ENCODE data around the gene DHTKD1. TPM values are rescaled to one million over a fixed set of nuclear protein-coding genes. Genes with fewer than 3 reads are reported as not detected.
A peak's percentile ranks its signal among the peaks of the same experiment; 100 is the strongest.

DHTKD1 gene
- total RNA-seq, 1 experiment from 2014 or later, result 20.6 TPM

DNA sequence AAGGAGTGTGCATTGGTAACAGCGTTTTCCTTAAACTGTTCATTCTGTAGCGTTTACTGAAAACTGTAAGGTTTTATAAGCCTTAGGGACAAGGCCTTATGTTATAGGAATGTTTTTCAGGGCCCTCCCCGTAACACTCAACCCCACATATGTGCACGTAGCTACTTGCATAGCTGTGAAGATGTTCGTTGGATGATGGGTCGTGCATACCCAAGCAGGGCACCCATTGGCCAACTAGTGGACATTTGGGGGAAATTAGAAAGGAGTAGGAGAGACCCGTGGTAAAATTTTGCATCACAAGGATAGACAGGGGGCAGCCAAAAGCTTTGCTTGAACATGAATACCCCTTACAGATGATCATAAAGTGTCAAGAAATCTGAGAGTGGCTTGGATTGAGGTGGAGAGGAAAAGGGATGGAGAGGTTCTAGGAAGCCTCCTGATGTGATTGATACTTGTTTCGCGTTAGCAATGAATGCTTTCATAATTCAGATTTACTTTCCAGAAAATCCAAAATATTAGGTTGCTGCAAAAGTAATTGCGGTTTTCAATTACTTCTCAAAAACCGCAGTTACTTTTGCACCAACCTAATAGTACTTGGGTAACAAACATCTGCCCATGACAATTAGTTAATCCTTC, 61.6 kb downstream of the DHTKD1 start:
- CTCF ChIA-PET, result interaction anchor here (1.2 kb wide), 4 partner anchors 9 to 578 kb away, joined by 3 to 9 read pairs (median 3); partner anchors contain the start of gene UPF2

More for the DNA sequence above, 61.6 kb downstream of the DHTKD1 start:
- intact Hi-C loops (cut with micrococcal nuclease), result loop anchor here (2.0 kb wide), 1 partner anchor 336 kb away; no protein-coding TSS in a partner anchor
- H4K20me1 ChIP-seq (ENCODE audit: insufficient read depth), result no peaks in the 10 kb centered on the region
- H3K4me2 ChIP-seq (ENCODE audit: low read length), result peak overlapping the region; percentile 84
- peak; percentile 49 for TF ChIP-seq RAD21 (IDR thresholded peaks at IDR 0.05; ENCODE audit: low read depth)
- no peak; the same call in 1 of the 2 replicates for TF ChIP-seq SIN3A (IDR thresholded peaks at IDR 0.05; ENCODE audit: low read depth)
- no peak for TF ChIP-seq EGR1 (IDR thresholded peaks at IDR 0.05; ENCODE audit: low read depth)
- no peak for TF ChIP-seq FOSL1 (IDR thresholded peaks at IDR 0.05; ENCODE audit: low read depth)
- TF ChIP-seq POLR2A (IDR thresholded peaks at IDR 0.05; ENCODE audit: borderline replicate concordance, extremely low read depth, insufficient read depth, insufficient read length), result no peak
- no peak for TF ChIP-seq CBX3 (IDR thresholded peaks at IDR 0.05; ENCODE audit: low read depth)
- TF ChIP-seq YY1 (IDR thresholded peaks at IDR 0.05; ENCODE audit: extremely low read depth, insufficient replicate concordance, low read depth, low read length), result no peak
- no peak for TF ChIP-seq EZH2phosphoT487 (IDR thresholded peaks at IDR 0.05; ENCODE audit: borderline replicate concordance)
- TF ChIP-seq ZNF274 (IDR thresholded peaks at IDR 0.05; ENCODE audit: low read depth, low read length), result no peak
- no peak for TF ChIP-seq TCF7L2 (IDR thresholded peaks at IDR 0.05; ENCODE audit: borderline replicate concordance, extremely low read depth, insufficient read depth, insufficient read length)
- no peak for TF ChIP-seq CEBPB (IDR thresholded peaks at IDR 0.05; ENCODE audit: low read depth)
- TF ChIP-seq, protein P1, sequence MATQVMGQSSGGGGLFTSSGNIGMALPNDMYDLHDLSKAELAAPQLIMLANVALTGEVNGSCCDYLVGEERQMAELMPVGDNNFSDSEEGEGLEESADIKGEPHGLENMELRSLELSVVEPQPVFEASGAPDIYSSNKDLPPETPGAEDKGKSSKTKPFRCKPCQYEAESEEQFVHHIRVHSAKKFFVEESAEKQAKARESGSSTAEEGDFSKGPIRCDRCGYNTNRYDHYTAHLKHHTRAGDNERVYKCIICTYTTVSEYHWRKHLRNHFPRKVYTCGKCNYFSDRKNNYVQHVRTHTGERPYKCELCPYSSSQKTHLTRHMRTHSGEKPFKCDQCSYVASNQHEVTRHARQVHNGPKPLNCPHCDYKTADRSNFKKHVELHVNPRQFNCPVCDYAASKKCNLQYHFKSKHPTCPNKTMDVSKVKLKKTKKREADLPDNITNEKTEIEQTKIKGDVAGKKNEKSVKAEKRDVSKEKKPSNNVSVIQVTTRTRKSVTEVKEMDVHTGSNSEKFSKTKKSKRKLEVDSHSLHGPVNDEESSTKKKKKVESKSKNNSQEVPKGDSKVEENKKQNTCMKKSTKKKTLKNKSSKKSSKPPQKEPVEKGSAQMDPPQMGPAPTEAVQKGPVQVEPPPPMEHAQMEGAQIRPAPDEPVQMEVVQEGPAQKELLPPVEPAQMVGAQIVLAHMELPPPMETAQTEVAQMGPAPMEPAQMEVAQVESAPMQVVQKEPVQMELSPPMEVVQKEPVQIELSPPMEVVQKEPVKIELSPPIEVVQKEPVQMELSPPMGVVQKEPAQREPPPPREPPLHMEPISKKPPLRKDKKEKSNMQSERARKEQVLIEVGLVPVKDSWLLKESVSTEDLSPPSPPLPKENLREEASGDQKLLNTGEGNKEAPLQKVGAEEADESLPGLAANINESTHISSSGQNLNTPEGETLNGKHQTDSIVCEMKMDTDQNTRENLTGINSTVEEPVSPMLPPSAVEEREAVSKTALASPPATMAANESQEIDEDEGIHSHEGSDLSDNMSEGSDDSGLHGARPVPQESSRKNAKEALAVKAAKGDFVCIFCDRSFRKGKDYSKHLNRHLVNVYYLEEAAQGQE (IDR thresholded peaks at IDR 0.05; ENCODE audit: low read depth), result no peak
- TF ChIP-seq SP1 (IDR thresholded peaks at IDR 0.05; ENCODE audit: low read depth), result no peak
- TF ChIP-seq ZFX (IDR thresholded peaks at IDR 0.05), result no peak
- TF ChIP-seq, protein P2, sequence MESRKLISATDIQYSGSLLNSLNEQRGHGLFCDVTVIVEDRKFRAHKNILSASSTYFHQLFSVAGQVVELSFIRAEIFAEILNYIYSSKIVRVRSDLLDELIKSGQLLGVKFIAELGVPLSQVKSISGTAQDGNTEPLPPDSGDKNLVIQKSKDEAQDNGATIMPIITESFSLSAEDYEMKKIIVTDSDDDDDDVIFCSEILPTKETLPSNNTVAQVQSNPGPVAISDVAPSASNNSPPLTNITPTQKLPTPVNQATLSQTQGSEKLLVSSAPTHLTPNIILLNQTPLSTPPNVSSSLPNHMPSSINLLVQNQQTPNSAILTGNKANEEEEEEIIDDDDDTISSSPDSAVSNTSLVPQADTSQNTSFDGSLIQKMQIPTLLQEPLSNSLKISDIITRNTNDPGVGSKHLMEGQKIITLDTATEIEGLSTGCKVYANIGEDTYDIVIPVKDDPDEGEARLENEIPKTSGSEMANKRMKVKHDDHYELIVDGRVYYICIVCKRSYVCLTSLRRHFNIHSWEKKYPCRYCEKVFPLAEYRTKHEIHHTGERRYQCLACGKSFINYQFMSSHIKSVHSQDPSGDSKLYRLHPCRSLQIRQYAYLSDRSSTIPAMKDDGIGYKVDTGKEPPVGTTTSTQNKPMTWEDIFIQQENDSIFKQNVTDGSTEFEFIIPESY (IDR thresholded peaks at IDR 0.05; ENCODE audit: extremely low read depth, insufficient replicate concordance, low read length), result no peak
- TF ChIP-seq, protein P3, sequence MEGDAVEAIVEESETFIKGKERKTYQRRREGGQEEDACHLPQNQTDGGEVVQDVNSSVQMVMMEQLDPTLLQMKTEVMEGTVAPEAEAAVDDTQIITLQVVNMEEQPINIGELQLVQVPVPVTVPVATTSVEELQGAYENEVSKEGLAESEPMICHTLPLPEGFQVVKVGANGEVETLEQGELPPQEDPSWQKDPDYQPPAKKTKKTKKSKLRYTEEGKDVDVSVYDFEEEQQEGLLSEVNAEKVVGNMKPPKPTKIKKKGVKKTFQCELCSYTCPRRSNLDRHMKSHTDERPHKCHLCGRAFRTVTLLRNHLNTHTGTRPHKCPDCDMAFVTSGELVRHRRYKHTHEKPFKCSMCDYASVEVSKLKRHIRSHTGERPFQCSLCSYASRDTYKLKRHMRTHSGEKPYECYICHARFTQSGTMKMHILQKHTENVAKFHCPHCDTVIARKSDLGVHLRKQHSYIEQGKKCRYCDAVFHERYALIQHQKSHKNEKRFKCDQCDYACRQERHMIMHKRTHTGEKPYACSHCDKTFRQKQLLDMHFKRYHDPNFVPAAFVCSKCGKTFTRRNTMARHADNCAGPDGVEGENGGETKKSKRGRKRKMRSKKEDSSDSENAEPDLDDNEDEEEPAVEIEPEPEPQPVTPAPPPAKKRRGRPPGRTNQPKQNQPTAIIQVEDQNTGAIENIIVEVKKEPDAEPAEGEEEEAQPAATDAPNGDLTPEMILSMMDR (IDR thresholded peaks at IDR 0.05 in 2 of 3, conservative IDR thresholded peaks at IDR 0.05 in 1 of 3; ENCODE audit: borderline replicate concordance in 1 of 3, insufficient read depth in 1 of 3, low read depth in 2 of 3, low read length in 2 of 3), result peak; percentile 53 to 63 (median 60)
- H3K9me2 ChIP-seq (ENCODE audit: insufficient read depth), result no peaks in the 10 kb centered on the region
- 0 out of 4 replicates have a peak, but pooled peaks cover 0 to 2% of the 10 kb centered on the region in 2 experiments for H3K36me3 ChIP-seq (ENCODE audit: control insufficient read depth in 1 of 2, insufficient read depth in 2 of 2, low read length in 2 of 2)
- BruUV-seq (replicated peaks), result TSS peak; percentile 68
- H3K9ac ChIP-seq (ENCODE audit: low read length), result peak overlapping the region; percentile 76
- ATAC-seq (peak; percentile 64), DNase-seq (ENCODE audit: low read depth, low spot score) (peak; percentile 64)
- peaks cover 2 to 22% of the 10 kb centered on the region in 2 experiments; a peak in 3 of 4 replicates for H3K4me1 ChIP-seq (ENCODE audit: control insufficient read depth in 1 of 2, insufficient read depth in 2 of 2, low read length in 2 of 2)
- ChIA-PET RAD21 (ENCODE audit: low non-redundant PET in 1 of 2, low total read pairs in 2 of 2, uncharacterized antibody in 2 of 2, unreplicated experiment in 2 of 2) (no interaction called here), POLR2A (interaction anchor here (0.8 to 1.0 kb wide), 2 partner anchors 65 to 248 kb away, joined by 3 read pairs; partner anchors contain the start of genes CDC123 and NUDT5)
- no peaks in the 10 kb centered on the region for H3K27me3 ChIP-seq (ENCODE audit: insufficient read depth, low read length)
- no peaks in the 10 kb centered on the region for H3K9me3 ChIP-seq (ENCODE audit: control insufficient read depth in 1 of 2, insufficient read depth in 1 of 2, low read depth in 1 of 2, low read length in 2 of 2)
- peaks cover 20% of the 10 kb centered on the region for H3K79me2 ChIP-seq (ENCODE audit: insufficient read depth, low read length)
- H3K27ac ChIP-seq (ENCODE audit: low read depth, low read length), result peak overlapping the region; percentile 90; the same call in 1 of the 2 replicates
- H3K4me3 ChIP-seq (replicated peaks in 1 of 2; ENCODE audit: low read depth in 1 of 2, low read length in 2 of 2), result peak overlapping the region; percentile 64 to 73
- H2AFZ ChIP-seq (ENCODE audit: low read depth, low read length, poor library complexity, severe bottlenecking), result no peak overlapping the region

Data from HCT116 (cell line).